Activated CD4-positive, alpha-beta T cell treated with anti-CD3 and anti-CD28 coated beads for 36 hours (primary cell): ENCODE results near the gene LETM1. TPM values are rescaled to one million over a fixed set of nuclear protein-coding genes. Genes with fewer than 3 reads are reported as not detected.
A peak's percentile ranks its signal among the peaks of the same experiment; 100 is the strongest.

Experiments
- ATAC-seq: fragments of 200-7000 bp; cut with Tn5 transposase; one replicate; pipeline ENCODE4 v1.10.0; 2021; ENCODE audit warnings: mild to moderate bottlenecking, moderate library complexity
- CTCF ChIA-PET: fragments of 350-600 bp; sonication (Branson Sonifier 250); formaldehyde crosslinking; loops from one replicate; lab custom pipeline; 2021; ENCODE audit warnings: antibody characterized with exemption; lab: Charles Lee
- POLR2A ChIA-PET: fragments of 350-600 bp; sonication (Branson Sonifier 250); formaldehyde crosslinking; loops from one replicate; lab custom pipeline; 2021; ENCODE audit warnings: antibody characterized with exemption, inconsistent platforms; lab: Charles Lee
- DNase-seq: peaks from one replicate; pipeline ENCODE4 v3.0.0-alpha.2; 2020
- H3K27ac Mint-ChIP-seq: one replicate; pipeline ENCODE4 v1.8.0; 2021; ENCODE audit warnings: mixed read lengths
- H3K27me3 Mint-ChIP-seq: one replicate; pipeline ENCODE4 v1.8.0; 2021; ENCODE audit warnings: mixed read lengths
- H3K36me3 Mint-ChIP-seq: one replicate; pipeline ENCODE4 v1.8.0; 2021; ENCODE audit warnings: low read depth, mixed read lengths
- H3K4me1 Mint-ChIP-seq: one replicate; pipeline ENCODE4 v1.8.0; 2021; ENCODE audit warnings: mixed read lengths
- H3K4me3 Mint-ChIP-seq: one replicate; pipeline ENCODE4 v1.8.0; 2021; ENCODE audit warnings: mild to moderate bottlenecking, moderate library complexity, mixed read lengths
- H3K9me3 Mint-ChIP-seq: one replicate; pipeline ENCODE4 v1.8.0; 2021; ENCODE audit warnings: low read depth, mixed read lengths
- intact Hi-C, 2 experiments: fragments of 100-400 bp; cut with DNase I in 1 of 2; cut with micrococcal nuclease in 1 of 2; formaldehyde crosslinking; loops; one replicate each; pipeline versions ENCODE4 v1.14.2 to v1.15.1; 2022 to 2024; cut with DNase I, micrococcal nuclease
- total RNA-seq, 2 experiments: library from RNA; stranded (reverse); gene quantifications; one replicate each; pipeline ENCODE4 v1.2.3, GENCODE V29; 2021

Gene LETM1
- total RNA-seq, 2 experiments from 2014 or later: 41.6 to 51.3 TPM

GRCh38 chr4:1815096-1815996, 40.6 kb downstream of the LETM1 start:
- ATAC-seq (no peak), DNase-seq (no peak)
- Mint-ChIP-seq H3K4me1 (no peaks in the 10 kb centered on the region), H3K27ac (no peak overlapping the region), H3K4me3 (no peak overlapping the region), H3K9me3 (no peaks in the 10 kb centered on the region), H3K27me3 (no peaks in the 10 kb centered on the region), H3K36me3 (peaks cover 24% of the 10 kb centered on the region)
- CTCF ChIA-PET: interaction anchor here (0.5 to 1.6 kb wide), 5 partner anchors 67 to 744 kb away, joined by 3 to 7 read pairs (median 3); no protein-coding TSS in a partner anchor
- intact Hi-C loops: no loop called here
- POLR2A ChIA-PET: no interaction called here

GRCh38 chr4:1814453-1814852, 41.5 kb downstream of the LETM1 start:
- no peak for DNase-seq
- CTCF ChIA-PET: interaction anchor here (1.1 to 1.6 kb wide), 3 partner anchors 62 to 86 kb away, joined by 3 to 7 read pairs (median 4); no protein-coding TSS in a partner anchor
- intact Hi-C loops: no loop called here
- Mint-ChIP-seq H3K4me1 (no peaks in the 10 kb centered on the region), H3K36me3 (peaks cover 17% of the 10 kb centered on the region), H3K4me3 (no peak overlapping the region), H3K9me3 (no peaks in the 10 kb centered on the region), H3K27me3 (no peaks in the 10 kb centered on the region), H3K27ac (no peak overlapping the region)
- ATAC-seq: no peak
- POLR2A ChIA-PET: no interaction called here

- ChIA-PET POLR2A (no interaction called here), CTCF (interaction anchor here (1.0 to 1.6 kb wide), 4 partner anchors 62 to 86 kb away, joined by 3 to 7 read pairs (median 4); no protein-coding TSS in a partner anchor)
- Mint-ChIP-seq H3K27me3 (no peaks in the 10 kb centered on the region), H3K27ac (no peak overlapping the region), H3K4me1 (no peaks in the 10 kb centered on the region), H3K36me3 (peaks cover 14% of the 10 kb centered on the region), H3K4me3 (no peak overlapping the region), H3K9me3 (no peaks in the 10 kb centered on the region)
- intact Hi-C loops: no loop called here
- DNase-seq (no peak), ATAC-seq (no peak)
Observed at GRCh38 chr4:1813915-1814314, 42.0 kb downstream of the LETM1 start.

- Mint-ChIP-seq H3K4me3 (no peak overlapping the region), H3K36me3 (peaks cover 14% of the 10 kb centered on the region), H3K4me1 (no peaks in the 10 kb centered on the region), H3K27ac (no peak overlapping the region), H3K9me3 (no peaks in the 10 kb centered on the region), H3K27me3 (no peaks in the 10 kb centered on the region)
- ChIA-PET POLR2A (no interaction called here), CTCF (interaction anchor here (1.0 to 1.5 kb wide), 3 partner anchors 61 to 87 kb away, joined by 3 to 4 read pairs (median 3); no protein-coding TSS in a partner anchor)
- DNase-seq (no peak), ATAC-seq (no peak)
- intact Hi-C loops: no loop called here
Observed at GRCh38 chr4:1813231-1813630, 42.7 kb downstream of the LETM1 start.

GRCh38 chr4:1812720-1813119, 43.2 kb downstream of the LETM1 start:
- no peaks in the 10 kb centered on the region for H3K9me3 Mint-ChIP-seq
- no peak for ATAC-seq
- DNase-seq: peak; percentile 3
- H3K4me1 Mint-ChIP-seq: no peaks in the 10 kb centered on the region
- no peaks in the 10 kb centered on the region for H3K27me3 Mint-ChIP-seq
- peaks cover 14% of the 10 kb centered on the region for H3K36me3 Mint-ChIP-seq
- H3K4me3 Mint-ChIP-seq: no peak overlapping the region
- POLR2A ChIA-PET: interaction anchor here (0.6 kb wide), 1 partner anchor 117 kb away, joined by 3 read pairs; no protein-coding TSS in a partner anchor
- CTCF ChIA-PET: interaction anchor here (0.7 to 7.1 kb wide), 3 partner anchors 66 to 93 kb away, joined by 3 to 104 read pairs (median 3); no protein-coding TSS in a partner anchor
- intact Hi-C loops: no loop called here
- no peak overlapping the region for H3K27ac Mint-ChIP-seq

- no peak for DNase-seq
- no peak overlapping the region for H3K4me3 Mint-ChIP-seq
- H3K4me1 Mint-ChIP-seq: no peaks in the 10 kb centered on the region
- intact Hi-C loops: loop anchor here (1.0 kb wide), 2 partner anchors 62 to 89 kb away; no protein-coding TSS in a partner anchor
- no peak overlapping the region for H3K27ac Mint-ChIP-seq
- ATAC-seq: no peak
- no peaks in the 10 kb centered on the region for H3K9me3 Mint-ChIP-seq
- no peaks in the 10 kb centered on the region for H3K27me3 Mint-ChIP-seq
- H3K36me3 Mint-ChIP-seq: peaks cover 5% of the 10 kb centered on the region
- CTCF ChIA-PET: interaction anchor here (0.6 to 7.1 kb wide), 6 partner anchors 57 to 118 kb away, joined by 3 to 104 read pairs (median 4); no protein-coding TSS in a partner anchor
- POLR2A ChIA-PET: no interaction called here
Observed at GRCh38 chr4:1810765-1811164, 45.2 kb downstream of the LETM1 start.

- DNase-seq (peak; percentile 88), ATAC-seq (peak; percentile 93)
- intact Hi-C loops: loop anchor here (1.0 kb wide), 2 partner anchors 62 to 89 kb away; no protein-coding TSS in a partner anchor
- H3K27me3 Mint-ChIP-seq: no peaks in the 10 kb centered on the region
- peaks cover 3% of the 10 kb centered on the region for H3K36me3 Mint-ChIP-seq
- CTCF ChIA-PET: interaction anchor here (0.6 to 7.1 kb wide), 13 partner anchors 19 to 451 kb away, joined by 3 to 104 read pairs (median 4); no protein-coding TSS in a partner anchor
- H3K9me3 Mint-ChIP-seq: no peaks in the 10 kb centered on the region
- no peak overlapping the region for H3K4me3 Mint-ChIP-seq
- no peak overlapping the region for H3K27ac Mint-ChIP-seq
- POLR2A ChIA-PET: no interaction called here
- H3K4me1 Mint-ChIP-seq: no peaks in the 10 kb centered on the region
Observed at GRCh38 chr4:1809754-1810502, 46.0 kb downstream of the LETM1 start.

GRCh38 chr4:1808851-1809753, 46.9 kb downstream of the LETM1 start:
- no peaks in the 10 kb centered on the region for H3K9me3 Mint-ChIP-seq
- intact Hi-C loops: no loop called here
- H3K27ac Mint-ChIP-seq: no peak overlapping the region
- H3K4me1 Mint-ChIP-seq: no peaks in the 10 kb centered on the region
- CTCF ChIA-PET: interaction anchor here (0.6 to 7.1 kb wide), 15 partner anchors 9 to 450 kb away, joined by 3 to 104 read pairs (median 4); no protein-coding TSS in a partner anchor
- ATAC-seq: no peak
- POLR2A ChIA-PET: no interaction called here
- no peaks in the 10 kb centered on the region for H3K27me3 Mint-ChIP-seq
- H3K4me3 Mint-ChIP-seq: no peak overlapping the region
- no peak for DNase-seq
- peaks cover 3% of the 10 kb centered on the region for H3K36me3 Mint-ChIP-seq

GRCh38 chr4:1808396-1808795, 47.6 kb downstream of the LETM1 start:
- no peaks in the 10 kb centered on the region for H3K27me3 Mint-ChIP-seq
- intact Hi-C loops: no loop called here
- no peak overlapping the region for H3K4me3 Mint-ChIP-seq
- no peak for DNase-seq
- ATAC-seq: no peak
- no peaks in the 10 kb centered on the region for H3K4me1 Mint-ChIP-seq
- no peaks in the 10 kb centered on the region for H3K9me3 Mint-ChIP-seq
- ChIA-PET POLR2A (no interaction called here), CTCF (interaction anchor here (0.6 to 7.1 kb wide), 9 partner anchors 8 to 115 kb away, joined by 3 to 104 read pairs (median 3); no protein-coding TSS in a partner anchor)
- H3K36me3 Mint-ChIP-seq: peaks cover under 1% of the 10 kb centered on the region
- H3K27ac Mint-ChIP-seq: no peak overlapping the region

GRCh38 chr4:1807332-1807777, 48.6 kb downstream of the LETM1 start:
- CTCF ChIA-PET: interaction anchor here (0.8 to 7.1 kb wide), 3 partner anchors 11 to 61 kb away, joined by 3 to 104 read pairs (median 5); no protein-coding TSS in a partner anchor
- H3K4me1 Mint-ChIP-seq: no peaks in the 10 kb centered on the region
- ATAC-seq: no peak

More at GRCh38 chr4:1807332-1807777, 48.6 kb downstream of the LETM1 start:
- DNase-seq: peak; percentile 30
- intact Hi-C loops: no loop called here
- no peaks in the 10 kb centered on the region for H3K9me3 Mint-ChIP-seq
- no peak overlapping the region for H3K4me3 Mint-ChIP-seq
- H3K36me3 Mint-ChIP-seq: no peaks in the 10 kb centered on the region
- POLR2A ChIA-PET: no interaction called here
- no peak overlapping the region for H3K27ac Mint-ChIP-seq
- H3K27me3 Mint-ChIP-seq: no peaks in the 10 kb centered on the region
